GM12878 (cell line): ENCODE measurements around the gene CTXN1. TPM values are rescaled to one million over a fixed set of nuclear protein-coding genes. Genes with fewer than 3 reads are reported as not detected.

Experiments
- BCLAF1 ChIP-seq: fragments of 450-650 bp; IDR thresholded peaks from 2 replicates; pipeline ENCODE4 v1.6.1; 2017; ENCODE audit warnings: antibody characterized with exemption, mild to moderate bottlenecking, moderate library complexity
- EED ChIP-seq: sonication (generic); IDR thresholded peaks from 2 replicates; pipeline ENCODE4 v1.6.1; 2016; ENCODE audit warnings: antibody characterized with exemption, low read depth
- KAT2A ChIP-seq: conservative IDR thresholded peaks from 2 replicates; pipeline ENCODE4 v1.6.1; 2011; ENCODE audit warnings: low read depth, low read length; ENCODE audit not compliant: control insufficient read depth
- SIN3A ChIP-seq: IDR thresholded peaks from 2 replicates; pipeline ENCODE4 v1.6.1; 2012; ENCODE audit warnings: low read depth, low read length, improper control_type of control experiment
- SMARCA5 ChIP-seq: fragments of 450-650 bp; IDR thresholded peaks from 2 replicates; pipeline ENCODE4 v1.6.1; 2017; ENCODE audit warnings: mild to moderate bottlenecking
- YBX1 ChIP-seq: fragments of 450-650 bp; IDR thresholded peaks from 2 replicates; pipeline ENCODE4 v1.6.1; 2016; ENCODE audit warnings: antibody characterized with exemption
- ZBTB33 ChIP-seq: fragments of 450-650 bp; IDR thresholded peaks from 2 replicates; pipeline ENCODE4 v1.6.1; 2017; ENCODE audit warnings: mild to moderate bottlenecking
- polyA plus RNA-seq, 11 experiments: library from polyadenylated mRNA; depleted of rRNA in 4 of 11; unstranded in 6 of 11; stranded (reverse) in 5 of 11; fragments of >200 nt; fragmentation: Nextera tagmentation in 4 of 11; fragmentation: Illumina TruSeq in 1 of 11; extraction: Ambion mirVana in 4 of 11; extraction: Trizol in 1 of 11; gene quantifications; 1 replicate in 1 of 11; 2 replicates in 10 of 11; pipeline versions ENCODE4 v1.2.1 to v1.2.3, GENCODE V29; 2011 to 2016; ENCODE audit warnings: inconsistent platforms in 2 of 11, missing spikeins in 2 of 11, low read depth in 1 of 11
- total RNA-seq, 4 experiments: library from RNA; depleted of rRNA in 3 of 4; stranded (reverse); fragments of >200 nt in 3 of 4; fragmentation: Illumina TruSeq in 1 of 4; extraction: Trizol in 1 of 4; gene quantifications; 2 replicates each; pipeline versions ENCODE4 v1.2.1 to v1.2.3, GENCODE V29; 2013 to 2021

Gene CTXN1
- total and polyA plus RNA-seq, 10 of the 15 experiments (the other 5 are each of a cell fraction or from before 2014, with no cell fraction given) = 0.04 to 1.0 (median 0.38) TPM; not detected in 4

DNA sequence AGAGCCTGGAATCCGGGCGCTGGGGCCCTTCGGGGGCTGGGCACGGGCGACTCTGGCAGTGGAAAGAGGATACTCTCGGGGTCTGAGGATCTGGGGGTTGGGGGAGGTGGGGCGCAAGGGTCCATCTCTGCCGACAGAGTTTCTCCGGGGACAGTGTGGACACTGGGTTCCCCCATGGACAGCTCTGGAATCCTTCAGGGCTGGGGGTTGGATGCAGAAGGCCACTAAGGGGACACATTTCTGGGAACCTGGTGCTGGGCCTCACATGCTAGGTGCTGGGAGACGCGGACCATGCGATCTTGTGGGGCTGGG is 9.0 kb downstream of the CTXN1 start (continued):
- TF ChIP-seq ZBTB33 (no peak), SMARCA5 (no peak), EED (no peak), BCLAF1 (no peak), SIN3A (no peak), KAT2A (no peak), YBX1 (no peak)
